NCI-H1694 treated with DMSO at 0.1 percent for 48 hours (cell line): Measurements from ENCODE around the gene RIBC2.
"Not testable (repeated sequence)": the region's sequence is repeated elsewhere in the genome, so short reads cannot be mapped to it uniquely, and the experiment has no call there.

Source experiments
- DNase-seq: peaks from one replicate; lab custom pipeline; 2025; lab: John Stamatoyannopoulos, UW

The RIBC2 gene

GRCh38 chr22:45424241-45424731 lies 10.8 kb downstream of the RIBC2 start:
- no peak for DNase-seq

- DNase-seq, result no peak
These were observed 11.6 kb downstream of the RIBC2 start for GRCh38 chr22:45425101-45425500.

- no peak for DNase-seq
These were observed 12.2 kb downstream of the RIBC2 start for GRCh38 chr22:45425531-45426265.

GRCh38 chr22:45426387-45426786 lies 12.9 kb downstream of the RIBC2 start:
- no peak for DNase-seq

GRCh38 chr22:45427114-45427513 lies 13.6 kb downstream of the RIBC2 start:
- DNase-seq, result no peak

- no peak for DNase-seq
These were observed 15.2 kb downstream of the RIBC2 start for GRCh38 chr22:45428391-45429385.

- no peak for DNase-seq
These were observed 15.9 kb downstream of the RIBC2 start for GRCh38 chr22:45429424-45429823.

GRCh38 chr22:45429981-45430775 lies 16.7 kb downstream of the RIBC2 start:
- no peak for DNase-seq

- no peak for DNase-seq
These were observed 17.4 kb downstream of the RIBC2 start for GRCh38 chr22:45430871-45431270.

- no peak for DNase-seq
These were observed 21.5 kb downstream of the RIBC2 start for GRCh38 chr22:45434981-45435380.

GRCh38 chr22:45435544-45436139 lies 22.1 kb downstream of the RIBC2 start:
- DNase-seq, result peak; percentile 82

GRCh38 chr22:45436871-45437517 lies 23.5 kb downstream of the RIBC2 start:
- DNase-seq, result not testable (repeated sequence)

- DNase-seq, result no peak
These were observed 24.8 kb downstream of the RIBC2 start for GRCh38 chr22:45438336-45438735.

- DNase-seq, result not testable (repeated sequence)
These were observed 27.2 kb downstream of the RIBC2 start for GRCh38 chr22:45440688-45441087.

- DNase-seq, result peak; percentile 84
These were observed 27.6 kb downstream of the RIBC2 start for GRCh38 chr22:45441138-45441537.

- DNase-seq, result no peak
These were observed 28.6 kb downstream of the RIBC2 start for GRCh38 chr22:45442116-45442515.

- DNase-seq, result no peak
These were observed 30.7 kb downstream of the RIBC2 start for GRCh38 chr22:45444168-45444567.

- no peak for DNase-seq
These were observed 31.7 kb downstream of the RIBC2 start for GRCh38 chr22:45445031-45445710.

- DNase-seq, result no peak
These were observed 32.7 kb downstream of the RIBC2 start for GRCh38 chr22:45446216-45446615.

GRCh38 chr22:45447596-45447995 lies 34.1 kb downstream of the RIBC2 start:
- DNase-seq, result not testable (repeated sequence)
